Right lobe of liver (tissue), 4 donors: Measurements from ENCODE around the gene S100A7.

Source experiments
- POLR2A ChIP-seq: fragments of 450-650 bp; IDR thresholded peaks from one replicate; pipeline ENCODE4 v1.6.1; 2017; ENCODE audit warnings: antibody characterized with exemption, mild to moderate bottlenecking
- TF ChIP-seq, protein P1 (sequence below), 4 donors: fragments of 200-600 bp in 3 of 4; fragments of 450-650 bp in 1 of 4; IDR thresholded peaks; one replicate each; pipeline versions ENCODE4 v1.5.1 to v1.8.0; 2016 to 2022; ENCODE audit warnings: antibody characterized with exemption in 4 of 4, mild to moderate bottlenecking in 2 of 4
- donor health status: DM: no; HTN: no; CAD: no.
- donor health status: DM: no; HTN: no; CAD: no.
- donor health status: DM: no; HTN: yes; CAD: no.

GRCh38 chr1:153444078-153444477 is 16.4 kb downstream of the S100A7 start:
- TF ChIP-seq, protein P1, sequence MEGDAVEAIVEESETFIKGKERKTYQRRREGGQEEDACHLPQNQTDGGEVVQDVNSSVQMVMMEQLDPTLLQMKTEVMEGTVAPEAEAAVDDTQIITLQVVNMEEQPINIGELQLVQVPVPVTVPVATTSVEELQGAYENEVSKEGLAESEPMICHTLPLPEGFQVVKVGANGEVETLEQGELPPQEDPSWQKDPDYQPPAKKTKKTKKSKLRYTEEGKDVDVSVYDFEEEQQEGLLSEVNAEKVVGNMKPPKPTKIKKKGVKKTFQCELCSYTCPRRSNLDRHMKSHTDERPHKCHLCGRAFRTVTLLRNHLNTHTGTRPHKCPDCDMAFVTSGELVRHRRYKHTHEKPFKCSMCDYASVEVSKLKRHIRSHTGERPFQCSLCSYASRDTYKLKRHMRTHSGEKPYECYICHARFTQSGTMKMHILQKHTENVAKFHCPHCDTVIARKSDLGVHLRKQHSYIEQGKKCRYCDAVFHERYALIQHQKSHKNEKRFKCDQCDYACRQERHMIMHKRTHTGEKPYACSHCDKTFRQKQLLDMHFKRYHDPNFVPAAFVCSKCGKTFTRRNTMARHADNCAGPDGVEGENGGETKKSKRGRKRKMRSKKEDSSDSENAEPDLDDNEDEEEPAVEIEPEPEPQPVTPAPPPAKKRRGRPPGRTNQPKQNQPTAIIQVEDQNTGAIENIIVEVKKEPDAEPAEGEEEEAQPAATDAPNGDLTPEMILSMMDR (IDR thresholded peaks at IDR 0.05): no peak
- TF ChIP-seq POLR2A: no peak
